Measurements from ENCODE around the gene NVL. TPM values are rescaled to one million over a fixed set of nuclear protein-coding genes. Genes with fewer than 3 reads are reported as not detected.
"Not testable (repeated sequence)": the region's sequence is repeated elsewhere in the genome, so short reads cannot be mapped to it uniquely, and the experiment has no call there.

Gene NVL
- total RNA-seq, 2 donors from 2014 or later: 42.4 TPM

DNA sequence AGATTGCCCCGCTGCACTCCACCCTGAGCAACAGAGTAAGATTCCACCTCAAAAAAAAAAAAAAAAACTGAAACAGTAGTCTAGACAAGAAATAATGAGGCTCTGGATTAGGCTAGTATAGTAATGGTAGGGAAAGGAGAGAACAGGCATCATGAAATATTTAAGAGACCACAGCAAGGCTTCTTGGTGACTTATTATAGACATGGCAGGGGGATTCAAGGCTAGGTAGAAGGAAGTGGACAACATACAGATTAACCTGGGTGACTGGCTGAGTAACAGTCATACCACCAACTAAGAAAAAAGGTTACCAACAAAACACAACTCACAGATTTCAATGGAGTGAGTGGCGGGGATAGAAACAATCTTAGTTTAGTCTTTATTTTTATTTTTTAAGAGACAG lies 8.3 kb downstream of the NVL start:
- H3K27me3 ChIP-seq (ENCODE audit: control insufficient read depth, insufficient read depth, low read length, poor library complexity, severe bottlenecking): no peaks in the 10 kb centered on the region
- peaks cover 18% of the 10 kb centered on the region for H3K36me3 ChIP-seq (ENCODE audit: control insufficient read depth, insufficient read depth, low read length)
- no peak overlapping the region for H3K4me3 ChIP-seq (ENCODE audit: low read length)
- no peak overlapping the region for H3K27ac Mint-ChIP-seq
- TF ChIP-seq, protein P1, sequence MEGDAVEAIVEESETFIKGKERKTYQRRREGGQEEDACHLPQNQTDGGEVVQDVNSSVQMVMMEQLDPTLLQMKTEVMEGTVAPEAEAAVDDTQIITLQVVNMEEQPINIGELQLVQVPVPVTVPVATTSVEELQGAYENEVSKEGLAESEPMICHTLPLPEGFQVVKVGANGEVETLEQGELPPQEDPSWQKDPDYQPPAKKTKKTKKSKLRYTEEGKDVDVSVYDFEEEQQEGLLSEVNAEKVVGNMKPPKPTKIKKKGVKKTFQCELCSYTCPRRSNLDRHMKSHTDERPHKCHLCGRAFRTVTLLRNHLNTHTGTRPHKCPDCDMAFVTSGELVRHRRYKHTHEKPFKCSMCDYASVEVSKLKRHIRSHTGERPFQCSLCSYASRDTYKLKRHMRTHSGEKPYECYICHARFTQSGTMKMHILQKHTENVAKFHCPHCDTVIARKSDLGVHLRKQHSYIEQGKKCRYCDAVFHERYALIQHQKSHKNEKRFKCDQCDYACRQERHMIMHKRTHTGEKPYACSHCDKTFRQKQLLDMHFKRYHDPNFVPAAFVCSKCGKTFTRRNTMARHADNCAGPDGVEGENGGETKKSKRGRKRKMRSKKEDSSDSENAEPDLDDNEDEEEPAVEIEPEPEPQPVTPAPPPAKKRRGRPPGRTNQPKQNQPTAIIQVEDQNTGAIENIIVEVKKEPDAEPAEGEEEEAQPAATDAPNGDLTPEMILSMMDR (conservative IDR thresholded peaks at IDR 0.05): no peak
- no peak overlapping the region for H3K27ac ChIP-seq (ENCODE audit: low read depth, low read length)
- no peaks in the 10 kb centered on the region for H3K27me3 Mint-ChIP-seq (ENCODE audit: insufficient read depth)
- no peaks in the 10 kb centered on the region for H3K9me3 Mint-ChIP-seq
- H3K4me1 ChIP-seq (ENCODE audit: control insufficient read depth, insufficient read depth, low read length): no peaks in the 10 kb centered on the region
- WGBS, 2 experiments (ENCODE audit: insufficient coverage in 1 of 2, insufficient read length in 1 of 2): 88% methylated on average over 1 of the region's 2 CpGs; no CpG with 5 or more reads in 1 of the 2 experiments
- no peaks in the 10 kb centered on the region for H3K4me1 Mint-ChIP-seq
- H3K4me3 Mint-ChIP-seq: no peak overlapping the region
- H3K9me3 ChIP-seq (ENCODE audit: control insufficient read depth, low read length): no peaks in the 10 kb centered on the region
- no peak for DNase-seq
- no peak overlapping the region for H3K9ac ChIP-seq (ENCODE audit: extremely low read depth, low read length, poor library complexity, severe bottlenecking)
- peaks cover 26% of the 10 kb centered on the region for H3K36me3 Mint-ChIP-seq (ENCODE audit: low read depth)

DNA sequence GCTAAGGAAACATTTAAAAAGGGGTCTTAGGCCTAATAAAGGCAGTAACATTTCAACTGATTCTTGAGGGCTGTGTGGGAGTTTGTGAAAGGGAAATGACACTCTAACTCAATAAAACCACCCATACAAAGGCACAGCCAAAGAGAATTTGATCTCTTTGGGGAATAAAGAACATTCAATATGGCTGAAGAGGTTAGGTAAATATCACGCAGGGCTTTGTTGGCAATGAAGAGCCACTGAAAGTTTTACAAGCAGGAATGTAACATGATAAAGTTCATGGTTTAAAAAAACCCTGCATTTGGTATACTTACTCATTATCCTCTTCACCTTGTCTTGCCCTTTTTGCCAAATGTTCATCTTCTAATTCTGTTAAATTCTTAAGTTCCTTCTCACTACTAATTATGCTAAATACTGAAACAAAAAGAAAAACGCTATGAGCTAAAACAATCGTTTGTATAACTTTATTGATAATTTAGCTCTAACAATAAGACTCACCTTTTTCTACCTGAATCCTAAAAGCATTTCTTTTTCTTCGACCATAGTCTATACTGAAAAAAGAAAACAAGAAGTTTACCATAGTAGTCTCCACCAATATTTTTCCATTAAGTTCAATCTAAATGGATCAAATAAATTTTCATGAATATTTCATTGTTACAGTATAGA lies 12.5 kb downstream of the NVL start:
- no peaks in the 10 kb centered on the region for H3K27me3 ChIP-seq (ENCODE audit: control insufficient read depth, insufficient read depth, low read length, poor library complexity, severe bottlenecking)
- no peak overlapping the region for H3K9ac ChIP-seq (ENCODE audit: extremely low read depth, low read length, poor library complexity, severe bottlenecking)
- H3K4me1 ChIP-seq (ENCODE audit: control insufficient read depth, insufficient read depth, low read length): no peaks in the 10 kb centered on the region
- peaks cover 41% of the 10 kb centered on the region for H3K36me3 ChIP-seq (ENCODE audit: control insufficient read depth, insufficient read depth, low read length)
- TF ChIP-seq, protein P1 (conservative IDR thresholded peaks at IDR 0.05): no peak
- no peak overlapping the region for H3K27ac ChIP-seq (ENCODE audit: low read depth, low read length)
- no peak for DNase-seq
- Mint-ChIP-seq H3K4me3 (no peak overlapping the region), H3K36me3 (ENCODE audit: low read depth) (peaks cover 32% of the 10 kb centered on the region), H3K27me3 (ENCODE audit: insufficient read depth) (no peaks in the 10 kb centered on the region), H3K4me1 (peaks cover 17% of the 10 kb centered on the region), H3K9me3 (no peaks in the 10 kb centered on the region), H3K27ac (no peak overlapping the region)
- 87 to 94% methylated on average over 3 to 4 of the region's 4 CpGs for WGBS, 2 experiments (ENCODE audit: insufficient coverage in 1 of 2, insufficient read length in 1 of 2)
- H3K9me3 ChIP-seq (ENCODE audit: control insufficient read depth, low read length): no peaks in the 10 kb centered on the region
- H3K4me3 ChIP-seq (ENCODE audit: low read length): no peak overlapping the region

DNA sequence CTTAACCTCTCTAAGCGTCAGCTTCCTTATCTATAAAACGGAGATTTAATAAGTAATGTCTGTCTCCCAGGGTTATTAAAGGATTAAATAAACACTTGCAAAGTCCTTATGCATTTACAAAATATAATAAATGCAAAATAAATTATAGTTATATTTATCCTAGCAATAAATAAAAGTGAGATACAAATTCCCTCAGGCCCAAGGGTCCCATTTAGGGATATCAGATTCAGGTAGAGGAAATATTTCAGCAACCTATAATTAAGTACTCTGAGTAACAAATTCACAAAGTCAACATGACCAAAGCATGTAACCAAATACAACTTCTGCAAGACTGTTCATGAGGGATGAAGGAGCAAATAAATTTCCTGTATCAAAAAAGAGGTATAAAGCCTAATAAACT lies 17.9 kb downstream of the NVL start:
- H3K4me1 ChIP-seq (ENCODE audit: control insufficient read depth, insufficient read depth, low read length): no peaks in the 10 kb centered on the region
- no peak overlapping the region for H3K9ac ChIP-seq (ENCODE audit: extremely low read depth, low read length, poor library complexity, severe bottlenecking)
- TF ChIP-seq, protein P1 (conservative IDR thresholded peaks at IDR 0.05): no peak
- Mint-ChIP-seq H3K27ac (no peak overlapping the region), H3K9me3 (no peaks in the 10 kb centered on the region), H3K4me3 (no peak overlapping the region), H3K27me3 (ENCODE audit: insufficient read depth) (no peaks in the 10 kb centered on the region), H3K36me3 (ENCODE audit: low read depth) (peaks cover 46% of the 10 kb centered on the region), H3K4me1 (peaks cover 17% of the 10 kb centered on the region)
- H3K36me3 ChIP-seq (ENCODE audit: control insufficient read depth, insufficient read depth, low read length): peaks cover 78% of the 10 kb centered on the region
- H3K27ac ChIP-seq (ENCODE audit: low read depth, low read length): no peak overlapping the region
- no peak for DNase-seq
- no peaks in the 10 kb centered on the region for H3K9me3 ChIP-seq (ENCODE audit: control insufficient read depth, low read length)
- WGBS, 2 experiments (ENCODE audit: insufficient coverage in 1 of 2, insufficient read length in 1 of 2): 95% methylated on average over 2 of the region's 2 CpGs; no CpG with 5 or more reads in 1 of the 2 experiments
- H3K4me3 ChIP-seq (ENCODE audit: low read length): no peak overlapping the region
- no peaks in the 10 kb centered on the region for H3K27me3 ChIP-seq (ENCODE audit: control insufficient read depth, insufficient read depth, low read length, poor library complexity, severe bottlenecking)

GRCh38 chr1:224311503-224311902 lies 18.5 kb downstream of the NVL start:
- DNase-seq: peak; percentile 7
- H3K27me3 ChIP-seq (ENCODE audit: control insufficient read depth, insufficient read depth, low read length, poor library complexity, severe bottlenecking); H3K27ac ChIP-seq (ENCODE audit: low read depth, low read length); H3K4me1 ChIP-seq (ENCODE audit: control insufficient read depth, insufficient read depth, low read length); H3K9me3 ChIP-seq (ENCODE audit: control insufficient read depth, low read length); H3K4me3 ChIP-seq (ENCODE audit: low read length); H3K9ac ChIP-seq (ENCODE audit: extremely low read depth, low read length, poor library complexity, severe bottlenecking); H3K4me3 Mint-ChIP-seq; H3K9me3 Mint-ChIP-seq; H3K27me3 Mint-ChIP-seq (ENCODE audit: insufficient read depth): not testable (repeated sequence)
- Mint-ChIP-seq H3K36me3 (ENCODE audit: low read depth) (peaks cover 46% of the 10 kb centered on the region), H3K27ac (peak overlapping the region; percentile 33), H3K4me1 (peaks cover 16% of the 10 kb centered on the region)
- WGBS, 2 experiments (ENCODE audit: insufficient coverage in 1 of 2, insufficient read length in 1 of 2): 89 to 100% methylated on average over 1 of the region's 1 CpG
- H3K36me3 ChIP-seq (ENCODE audit: control insufficient read depth, insufficient read depth, low read length): peaks cover 82% of the 10 kb centered on the region

Measured in endodermal cell (in vitro differentiated cells).